ENCODE data around the gene OR4D9. TPM values are rescaled to one million over a fixed set of nuclear protein-coding genes. Genes with fewer than 3 reads are reported as not detected.

OR4D9 gene
- not detected in 2 replicates for total RNA-seq

GRCh38 chr11:59510941-59511589 lies at the start of gene OR4D9:
Gene OR4D9, plus strand, starts transcription at chr11:59511539. Its CDS starts 3,374 bp downstream, at chr11:59514913.

DNA sequence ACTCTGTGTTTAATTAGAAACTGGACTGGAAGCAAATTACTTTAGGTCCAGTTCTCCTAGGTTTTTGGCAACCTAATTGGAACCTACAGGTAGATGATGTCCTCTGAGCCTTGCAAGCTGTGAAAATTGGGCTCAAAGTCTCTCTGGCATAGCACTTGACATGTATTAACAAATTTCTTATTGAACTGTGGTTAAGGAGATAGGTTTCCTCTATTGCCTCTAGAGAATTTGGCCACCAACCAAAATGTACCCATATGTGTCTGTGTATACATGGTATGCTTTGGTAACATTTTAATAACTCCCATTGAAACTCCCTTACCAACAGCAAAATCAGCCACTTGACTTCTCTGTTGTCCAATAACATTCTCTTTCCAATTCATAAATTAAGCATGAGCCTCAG lies 38.3 kb upstream of the OR4D9 start, which contains the start of gene OR4D10:
OR4D10 (plus strand) TSS at position 301 of the 400 bp plus-strand sequence. CDS start 4,115 bp downstream, outside the sequence.

DNA sequence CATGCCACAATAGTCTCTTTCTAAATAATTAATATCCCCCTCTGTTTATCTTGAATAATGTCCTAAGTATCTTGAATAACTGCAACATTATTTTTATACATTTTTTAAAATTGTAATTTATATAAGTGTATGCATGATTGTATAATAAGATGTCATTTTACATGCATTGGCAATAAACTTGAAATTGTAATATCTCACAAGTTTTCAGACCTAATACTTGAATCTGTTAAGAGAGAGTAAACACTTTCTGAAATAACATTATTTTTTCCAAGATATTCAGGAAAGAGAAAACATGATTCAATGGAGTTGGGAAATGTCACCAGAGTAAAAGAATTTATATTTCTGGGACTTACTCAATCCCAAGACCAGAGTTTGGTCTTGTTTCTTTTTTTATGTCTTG lies 8.1 kb upstream of the OR4D9 start, which contains the start of gene OR4D11:
OR4D11 (plus strand) TSS at position 301 of the 400 bp plus-strand sequence; CDS start at position 301, 0 bp downstream.

Other genes starting within 250 kb of the OR4D9 start
- not detected in 2 replicates for gene OR5AN1, start 152.6 kb upstream of the OR4D9 start, total RNA-seq
- gene OR5A2, start 85.1 kb upstream of the OR4D9 start, total RNA-seq: not detected in 2 replicates
- gene OR5A1, start 75.1 kb upstream of the OR4D9 start, total RNA-seq: not detected in 2 replicates
- gene OR4D6, start 54.6 kb upstream of the OR4D9 start, total RNA-seq: not detected in 2 replicates
- gene OR4D10, start 38.2 kb upstream of the OR4D9 start, total RNA-seq: not detected in 2 replicates
- not detected in 2 replicates for gene OR4D11, start 8.0 kb upstream of the OR4D9 start, total RNA-seq
- 16.5 and 22.4 TPM in 2 replicates for gene OSBP, start 104.2 kb downstream of the OR4D9 start, total RNA-seq
- 12.7 and 13.9 TPM in 2 replicates for gene PATL1, start 157.5 kb downstream of the OR4D9 start, total RNA-seq
- not detected in 2 replicates for gene OR10V1, start 202.3 kb downstream of the OR4D9 start, total RNA-seq
- 19.7 and 48.4 TPM in 2 replicates for gene STX3, start 243.8 kb downstream of the OR4D9 start, total RNA-seq